ENCODE data around the gene SUN3.
"Not testable (repeated sequence)": the region's sequence is repeated elsewhere in the genome, so short reads cannot be mapped to it uniquely, and the experiment has no call there.

The SUN3 gene

DNA sequence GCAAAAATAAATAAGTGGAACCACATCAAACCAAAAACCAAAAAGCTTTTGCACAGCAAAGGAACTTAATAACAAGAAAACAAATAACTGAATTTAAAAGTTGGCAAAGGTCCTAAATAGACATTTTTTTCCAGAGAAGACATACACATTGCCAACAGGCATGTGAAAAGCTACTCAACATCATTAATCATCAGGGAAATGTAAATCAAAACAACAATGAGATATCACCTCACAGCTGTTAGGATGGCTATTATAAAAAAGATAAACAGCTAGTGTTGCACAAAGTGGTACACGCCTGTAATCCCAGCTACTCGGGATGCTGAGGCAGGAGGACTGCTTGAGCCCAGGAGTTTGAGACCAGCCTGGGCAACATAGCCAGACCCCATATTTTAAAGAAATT is 2.2 kb upstream of the SUN3 start:
- no peak for DNase-seq (ENCODE audit: low read depth in 2 of 2)

- no peak for DNase-seq (ENCODE audit: low read depth in 2 of 2)
These were observed 3.3 kb downstream of the SUN3 start for GRCh38 chr7:48025624-48026023.

DNA sequence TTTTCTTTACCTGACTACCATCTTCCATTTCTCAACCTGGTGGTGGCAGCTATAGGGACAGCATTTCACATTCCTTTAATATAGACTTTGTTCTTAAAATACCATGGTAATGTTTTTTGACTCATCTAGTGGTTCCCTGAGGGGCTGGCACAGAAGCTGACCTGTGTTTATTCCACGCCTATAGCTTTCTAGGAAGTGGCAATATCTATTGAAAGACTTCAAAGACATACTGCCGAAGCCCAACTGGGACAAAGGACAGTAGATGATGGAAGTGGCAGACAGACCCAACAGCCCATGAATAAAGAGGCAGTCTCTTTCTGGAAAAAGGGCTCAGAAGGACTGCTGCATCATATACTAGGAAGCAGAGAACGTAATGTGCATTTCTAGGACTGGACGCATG is 11.2 kb downstream of the SUN3 start:
- no peak for DNase-seq (ENCODE audit: low read depth in 2 of 2)

DNA sequence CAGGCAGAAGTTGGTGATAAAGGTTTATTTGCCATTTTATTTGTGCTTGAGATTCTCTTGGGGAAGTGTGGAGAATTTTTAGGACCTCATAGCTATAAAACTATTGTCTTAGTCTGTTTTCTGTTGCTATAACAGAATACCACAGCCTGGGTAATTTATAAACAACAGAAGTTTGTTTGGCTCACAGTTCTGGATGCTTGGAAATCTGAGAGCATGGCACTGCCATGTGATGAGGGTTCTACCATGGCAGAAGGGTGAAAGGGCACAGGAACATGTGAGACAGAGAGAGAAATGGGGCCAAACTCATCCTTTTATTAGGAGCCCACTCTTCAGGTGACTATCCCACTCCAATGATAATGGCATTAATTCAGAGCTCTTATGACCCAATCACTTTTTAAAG is 12.3 kb downstream of the SUN3 start:
- DNase-seq (ENCODE audit: low read depth in 2 of 2): no peak

GRCh38 chr7:48011951-48012350 is 17.0 kb downstream of the SUN3 start:
- DNase-seq (ENCODE audit: low read depth in 2 of 2): no peak

- DNase-seq (ENCODE audit: low read depth in 2 of 2): no peak
These were observed 17.6 kb downstream of the SUN3 start for GRCh38 chr7:48011323-48011722.

GRCh38 chr7:48009954-48010353 is 19.0 kb downstream of the SUN3 start:
- DNase-seq (ENCODE audit: low read depth in 2 of 2): no peak

DNA sequence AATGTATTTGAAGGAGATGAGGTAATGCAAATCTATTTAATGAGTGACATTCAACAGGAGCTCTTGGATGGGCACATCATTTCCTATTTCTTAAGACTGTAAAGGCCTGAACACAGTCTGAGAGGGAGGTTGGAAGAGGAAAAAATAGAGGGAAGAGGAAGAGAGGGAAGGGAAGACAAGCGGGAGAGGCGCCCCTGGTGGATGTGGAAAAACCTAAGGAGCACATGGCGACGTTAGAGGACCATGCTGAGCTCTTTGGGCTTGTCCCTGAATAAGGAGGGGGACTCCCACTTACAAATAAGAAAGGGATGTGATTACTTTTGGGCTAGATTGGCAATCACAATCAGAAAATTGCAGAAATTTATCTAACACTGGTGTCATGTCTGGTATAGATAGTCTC is 19.6 kb downstream of the SUN3 start:
- DNase-seq (ENCODE audit: low read depth in 2 of 2): no peak

DNA sequence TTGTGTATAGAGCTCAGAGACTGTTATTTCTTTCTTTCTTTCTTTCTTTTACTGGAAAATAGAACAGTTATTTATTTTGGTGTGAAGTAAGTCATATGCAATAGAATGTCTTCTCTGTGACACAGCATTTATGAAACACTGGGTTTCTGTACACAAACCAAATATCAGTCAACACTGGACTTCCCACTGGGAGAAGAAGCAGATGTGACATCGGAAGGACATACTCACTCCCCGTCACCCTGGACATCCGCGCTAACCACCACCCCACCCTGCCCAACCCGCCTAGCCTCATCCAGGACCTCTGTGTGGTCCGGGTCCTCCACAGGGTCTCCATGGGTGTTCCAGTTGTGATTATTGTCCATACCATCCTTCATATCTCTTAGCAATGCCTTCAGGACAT is 22.0 kb downstream of the SUN3 start:
- no peak for DNase-seq (ENCODE audit: low read depth in 2 of 2)

- no peak for DNase-seq (ENCODE audit: low read depth in 2 of 2)
These were observed 24.3 kb downstream of the SUN3 start for GRCh38 chr7:48004638-48005037.

GRCh38 chr7:48004032-48004431 is 24.9 kb downstream of the SUN3 start:
- no peak for DNase-seq (ENCODE audit: low read depth in 2 of 2)

DNA sequence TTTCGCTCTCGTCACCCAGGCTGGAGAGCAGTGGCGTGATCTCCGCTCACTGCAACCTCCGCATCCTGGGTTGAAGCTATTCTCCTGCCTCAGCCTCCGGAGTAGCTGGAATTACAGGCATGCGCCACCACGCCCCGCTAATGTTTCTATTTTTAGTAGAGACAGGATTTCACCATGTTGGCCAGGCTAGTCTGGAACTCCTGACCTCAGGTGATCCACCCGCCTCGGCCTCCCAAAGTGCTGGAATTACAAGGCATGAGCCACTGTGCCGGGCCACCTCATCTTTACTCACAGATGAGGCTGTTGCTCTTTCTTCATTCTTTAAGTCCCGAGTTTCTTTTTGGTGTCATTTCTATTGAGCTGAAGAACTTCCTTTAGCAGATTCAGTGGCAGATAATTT is 28.7 kb downstream of the SUN3 start:
- DNase-seq (ENCODE audit: low read depth in 2 of 2): not testable (repeated sequence)

- DNase-seq (ENCODE audit: low read depth in 2 of 2): no peak
These were observed 29.5 kb downstream of the SUN3 start for GRCh38 chr7:47999413-47999812.

DNA sequence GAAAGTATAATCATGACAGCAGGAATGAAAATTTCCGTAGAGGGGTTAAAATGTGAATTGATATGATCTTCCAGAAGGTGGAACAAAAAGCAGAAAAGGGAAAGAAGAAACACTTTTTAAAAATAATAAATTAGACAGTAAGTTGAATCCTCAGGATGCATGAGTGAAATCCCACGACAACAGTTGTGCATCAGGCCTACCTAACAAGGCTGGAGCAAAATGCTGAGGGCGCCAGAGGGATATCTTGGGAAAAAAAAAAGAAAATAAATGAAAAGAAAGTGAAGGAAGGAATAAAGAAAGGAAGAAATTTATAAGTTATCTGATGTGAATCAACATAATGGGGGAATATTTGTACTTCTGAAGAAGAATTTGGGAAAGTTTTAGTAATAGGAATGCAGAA is 36.5 kb downstream of the SUN3 start:
- no peak for DNase-seq (ENCODE audit: low read depth in 2 of 2)

- DNase-seq (ENCODE audit: low read depth in 2 of 2): peak; percentile 75 to 85
These were observed 37.1 kb downstream of the SUN3 start for GRCh38 chr7:47991741-47992311.

DNA sequence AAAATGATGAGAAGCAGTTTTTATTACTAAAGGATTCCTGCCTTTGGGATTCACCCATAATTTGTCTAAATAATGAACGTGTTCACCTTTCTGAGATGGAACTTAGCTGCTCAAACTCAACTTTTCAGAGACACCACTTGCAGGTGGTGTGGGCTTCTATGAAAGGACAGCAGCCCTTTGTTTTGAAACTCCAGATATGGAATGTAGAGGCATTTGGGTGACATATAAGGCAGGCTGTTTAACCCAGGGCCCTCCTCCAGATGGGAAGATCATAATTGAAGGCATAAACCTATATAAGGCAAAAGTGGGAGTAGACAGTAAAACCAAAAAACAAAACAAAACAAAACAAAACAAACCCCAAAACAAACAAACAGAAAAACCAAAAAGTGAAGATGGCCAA is 37.6 kb downstream of the SUN3 start:
- no peak for DNase-seq (ENCODE audit: low read depth in 2 of 2)

DNA sequence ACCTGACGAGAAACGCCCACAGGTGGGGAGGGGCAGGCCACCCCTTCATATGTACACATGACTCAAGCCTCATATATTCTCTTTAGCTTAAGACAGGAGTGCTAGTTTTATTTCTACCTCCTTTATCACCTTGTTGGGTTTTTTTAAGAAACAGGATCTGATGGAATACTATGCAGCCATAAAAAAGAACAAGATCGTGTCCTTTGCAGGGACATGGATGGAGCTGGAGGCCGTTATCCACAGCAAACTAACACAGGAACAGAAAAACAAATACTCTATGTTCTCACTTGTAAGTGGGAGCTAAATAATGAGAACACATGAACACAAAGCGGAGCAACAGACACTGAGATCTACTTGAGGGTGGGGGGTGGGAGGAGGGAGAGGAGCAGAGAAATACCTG is 38.3 kb downstream of the SUN3 start:
- no peak for DNase-seq (ENCODE audit: low read depth in 2 of 2)

GRCh38 chr7:47989607-47990400 is 39.1 kb downstream of the SUN3 start:
- not testable (repeated sequence) for DNase-seq (ENCODE audit: low read depth in 2 of 2)

- no peak for DNase-seq (ENCODE audit: low read depth in 2 of 2)
These were observed 40.2 kb downstream of the SUN3 start for GRCh38 chr7:47988496-47989386.

DNA sequence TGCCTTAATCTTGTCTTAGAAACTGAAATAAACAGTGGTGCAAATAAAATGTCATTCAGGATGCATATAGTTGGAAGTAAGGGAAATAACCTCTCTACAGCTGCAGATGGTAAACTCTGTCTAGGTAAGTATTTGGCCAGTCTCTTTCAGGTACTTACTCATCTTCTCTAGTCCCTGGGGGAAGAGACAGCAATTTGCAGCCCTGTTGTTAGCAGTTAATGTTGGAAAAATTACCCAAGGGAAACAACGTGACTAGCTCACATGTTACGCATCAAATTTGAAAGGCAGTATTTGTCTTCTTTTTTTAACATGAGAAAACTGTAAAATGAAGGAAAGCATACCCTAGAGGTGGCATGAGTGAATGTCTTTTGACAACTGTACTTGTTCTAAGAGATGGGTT is 46.3 kb downstream of the SUN3 start:
- DNase-seq (ENCODE audit: low read depth in 2 of 2): no peak

- not testable (repeated sequence) for DNase-seq (ENCODE audit: low read depth in 2 of 2)
These were observed 48.3 kb downstream of the SUN3 start for GRCh38 chr7:47980648-47981047.

DNA sequence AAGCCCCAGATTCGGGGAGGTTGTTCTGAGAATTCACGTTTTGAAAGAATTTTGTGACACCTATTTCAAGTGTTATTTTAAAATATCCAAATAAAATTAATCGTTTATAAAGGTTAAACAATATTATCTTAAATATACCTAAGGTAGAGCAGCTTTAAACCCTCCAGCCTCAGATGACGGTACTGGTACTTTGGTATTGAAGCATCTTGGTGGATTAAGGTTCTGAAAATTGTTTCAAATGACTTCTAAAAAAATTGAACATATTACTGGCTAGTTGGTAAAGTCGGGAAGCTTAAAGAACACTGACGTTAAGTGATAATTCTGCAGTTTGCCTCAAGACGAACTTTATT is 49.1 kb downstream of the SUN3 start:
- DNase-seq (ENCODE audit: low read depth in 2 of 2): no peak

Data from stimulated activated CD8-positive, alpha-beta memory T cell treated with anti-CD3 and anti-CD28 coated beads, Interleukin-7, amount 100 ng/mL, for 4 hours (primary cell).